ENCODE data around the gene TSC22D2. TPM values are rescaled to one million over a fixed set of nuclear protein-coding genes. Genes with fewer than 3 reads are reported as not detected.

Gene TSC22D2
- total and polyA plus RNA-seq, 10 of the 15 experiments (the other 5 are each of a cell fraction or from before 2014, with no cell fraction given) = 7.4 to 19.4 (median 10.9) TPM

- no peak for TF ChIP-seq SIX5 (IDR thresholded peaks at IDR 0.05; ENCODE audit: low read depth, low read length, severe bottlenecking)
- no peak for TF ChIP-seq PBX3 (IDR thresholded peaks at IDR 0.05; ENCODE audit: insufficient replicate concordance, low read depth, low read length)
- no peak for TF ChIP-seq ZNF207 (IDR thresholded peaks at IDR 0.05; ENCODE audit: borderline replicate concordance)
- TF ChIP-seq ZNF24 (IDR thresholded peaks at IDR 0.05) = no peak
- peak; percentile 20 for TF ChIP-seq RELA (IDR thresholded peaks at IDR 0.05; ENCODE audit: borderline replicate concordance, partially characterized antibody)
- TF ChIP-seq MEF2B (IDR thresholded peaks at IDR 0.05; ENCODE audit: partially characterized antibody, poor library complexity, severe bottlenecking) = peak; percentile 19
- no peak for TF ChIP-seq MYC (IDR thresholded peaks at IDR 0.05; ENCODE audit: insufficient read depth, insufficient read length, insufficient replicate concordance, low read length, severe bottlenecking)
- no peak for TF ChIP-seq POU2F2 (IDR thresholded peaks at IDR 0.05; ENCODE audit: borderline replicate concordance, low read depth, low read length)
- no peak for TF ChIP-seq TARDBP (IDR thresholded peaks at IDR 0.05; ENCODE audit: borderline replicate concordance)
- no peak for TF ChIP-seq PML (IDR thresholded peaks at IDR 0.05; ENCODE audit: low read length)
- no peak; the same call in 1 of the 2 replicates for TF ChIP-seq MXI1 (IDR thresholded peaks at IDR 0.05; ENCODE audit: low read depth, low read length)
- TF ChIP-seq BCL3 (IDR thresholded peaks at IDR 0.05; ENCODE audit: borderline replicate concordance, insufficient read depth, low read depth, low read length, poor library complexity, severe bottlenecking) = no peak
- TF ChIP-seq ZBED1 (IDR thresholded peaks at IDR 0.05; ENCODE audit: borderline replicate concordance) = no peak
- no peak; the same call in 1 of the 2 replicates for TF ChIP-seq GATAD2B (conservative IDR thresholded peaks at IDR 0.05; ENCODE audit: low read depth)
- no peak; a peak in 1 of 4 replicates for TF ChIP-seq IKZF2 (IDR thresholded peaks at IDR 0.05)
- peak in 1 of 2 experiments; percentile 25; a peak in 1 of 3 replicates for TF ChIP-seq EGR1 (IDR thresholded peaks at IDR 0.05; ENCODE audit: borderline replicate concordance in 1 of 2, low read depth in 2 of 2, low read length in 2 of 2)
- 0 out of 2 replicates have a peak, but pooled peaks have one; percentile 14 for TF ChIP-seq TCF12 (IDR thresholded peaks at IDR 0.05; ENCODE audit: low read depth, low read length)
- no peak for TF ChIP-seq HSF1 (IDR thresholded peaks at IDR 0.05; ENCODE audit: low read depth, low read length)
- no peak for TF ChIP-seq KAT2A (conservative IDR thresholded peaks at IDR 0.05; ENCODE audit: control insufficient read depth, low read depth, low read length)
- no peak for TF ChIP-seq NR2F1 (conservative IDR thresholded peaks at IDR 0.05)
- no peak for TF ChIP-seq NFYA (IDR thresholded peaks at IDR 0.05; ENCODE audit: borderline replicate concordance, low read depth, low read length)
- no peak for TF ChIP-seq ESRRA (IDR thresholded peaks at IDR 0.05; ENCODE audit: low read length)
- no peak for TF ChIP-seq ZBTB4 (CRISPR knock-in tag; IDR thresholded peaks at IDR 0.05)
Measured at GRCh38 chr3:150409512-150410310, 1.6 kb downstream of the TSC22D2 start (continued).

All from GM12878 (cell line).